Lower leg skin (tissue), 4 donors: ENCODE data around the gene FKBP1A. TPM values are rescaled to one million over a fixed set of nuclear protein-coding genes. Genes with fewer than 3 reads are reported as not detected.

Experiments
- DNase-seq, 2 donors: peaks; one replicate each; pipeline ENCODE4 v3.0.0-alpha.2; 2019; ENCODE audit warnings: low spot score in 2 of 2
- H3K4me3 ChIP-seq: fragments of 200-600 bp; sonication (generic); 2 replicates; pipeline ENCODE4 v1.5.1; 2017; ENCODE audit warnings: mild to moderate bottlenecking, low read depth; ENCODE audit not compliant: poor library complexity, severe bottlenecking
- CTCF ChIP-seq, 3 donors: fragments of 450-650 bp; IDR thresholded peaks; one replicate each; pipeline ENCODE4 v1.5.1; 2016; ENCODE audit warnings: antibody characterized with exemption in 3 of 3, mild to moderate bottlenecking in 3 of 3, moderate library complexity in 2 of 3
- POLR2A ChIP-seq, 2 donors: fragments of 450-650 bp; IDR thresholded peaks; one replicate each; pipeline ENCODE4 v1.6.1; 2016 to 2017; ENCODE audit warnings: antibody characterized with exemption in 2 of 2, mild to moderate bottlenecking in 1 of 2, moderate library complexity in 1 of 2
- WGBS, 2 donors: methylation state at CpG; one replicate each; pipeline ENCODE4 v1.1.5; 2018; 5-methylcytosine and 5-hydroxymethylcytosine counted together
- intact Hi-C: fragments of 100-400 bp; cut with DNase I; formaldehyde crosslinking; loops from one replicate; pipeline ENCODE4 v1.15.0; 2023; ENCODE audit warnings: low total_unique reads
- total RNA-seq, 4 donors: library from RNA; depleted of rRNA; stranded (reverse); fragments of >200 nt; gene quantifications; one replicate each; pipeline ENCODE4 v1.1.0, GENCODE V29; 2016

The FKBP1A gene
- total RNA-seq, 4 donors from 2014 or later: 72.6 to 133 (median 87.5) TPM

GRCh38 chr20:1320016-1320415 lies 72.8 kb downstream of the FKBP1A start:
- H3K4me3 ChIP-seq: no peak overlapping the region
- DNase-seq: no peak
- 91 to 96% methylated on average over 6 of the region's 6 CpGs for WGBS, 2 donors
- TF ChIP-seq CTCF (IDR thresholded peaks at IDR 0.05) (no peak), POLR2A (IDR thresholded peaks at IDR 0.05) (no peak)
- intact Hi-C loops: no loop called here

- intact Hi-C loops: loop anchor here (10.0 kb wide), 1 partner anchor 185 kb away; no protein-coding TSS in a partner anchor
These were observed 73.4 kb downstream of the FKBP1A start for GRCh38 chr20:1319462-1319861.

GRCh38 chr20:1319051-1319450 lies 73.8 kb downstream of the FKBP1A start:
- intact Hi-C loops: loop anchor here (10.0 kb wide), 1 partner anchor 186 kb away; no protein-coding TSS in a partner anchor
- H3K4me3 ChIP-seq: no peak overlapping the region
- WGBS, 2 donors: 83 to 87% methylated on average over 4 of the region's 4 CpGs
- TF ChIP-seq CTCF (IDR thresholded peaks at IDR 0.05) (no peak), POLR2A (IDR thresholded peaks at IDR 0.05) (no peak)
- DNase-seq: no peak

More at GRCh38 chr20:1319462-1319861, 73.4 kb downstream of the FKBP1A start:
- TF ChIP-seq POLR2A (IDR thresholded peaks at IDR 0.05) (no peak), CTCF (IDR thresholded peaks at IDR 0.05) (no peak)
- WGBS, 2 donors: 79 to 100% methylated on average over 2 to 4 of the region's 4 CpGs
- H3K4me3 ChIP-seq: no peak overlapping the region
- no peak for DNase-seq

Other genes with a start within 250 kb of the FKBP1A start
- 10 to 100 TPM in 1 of 4 donors, 1 to 10 TPM in 3; 4.1 to 11.6 (median 7.3) TPM for gene TMEM74B, start 208.1 kb downstream of the FKBP1A start, total RNA-seq
- 1 to 10 TPM in 1 of 4 donors, under 1 TPM in 2, not detected in 1; 0.49 to 1.4 (median 0.52) TPM for gene C20orf202, start 189.6 kb downstream of the FKBP1A start, total RNA-seq
- gene RAD21L1, start 167.0 kb downstream of the FKBP1A start, total RNA-seq: under 1 TPM in 1 of 4 donors, not detected in 3; 0.38 TPM
- 1 to 10 TPM in 3 of 4 donors, under 1 TPM in 1; 0.25 to 2.8 (median 2.1) TPM for gene SNPH, start 126.8 kb downstream of the FKBP1A start, total RNA-seq
- gene SDCBP2, start 63.9 kb downstream of the FKBP1A start, total RNA-seq: 100 to 1,000 TPM; 141 to 206 (median 181) TPM
- 10 to 100 TPM; 56.9 to 76.2 (median 63.5) TPM for gene NSFL1C, start 73.8 kb upstream of the FKBP1A start, total RNA-seq
- gene SIRPB2, start 98.4 kb upstream of the FKBP1A start, total RNA-seq: 1 to 10 TPM in 3 of 4 donors, under 1 TPM in 1; 0.79 to 6.4 (median 3.1) TPM
- not detected for gene SIRPD, start 164.7 kb upstream of the FKBP1A start, total RNA-seq
- 1 to 10 TPM in 1 of 4 donors, under 1 TPM in 2, not detected in 1; 0.30 to 2.6 (median 0.42) TPM for gene SIRPB1, start 227.0 kb upstream of the FKBP1A start, total RNA-seq